HCT116 (cell line): Measurements from ENCODE around the gene NEDD4L. TPM values are rescaled to one million over a fixed set of nuclear protein-coding genes. Genes with fewer than 3 reads are reported as not detected.

Source experiments
- ATAC-seq: fragments of 200-7000 bp; cut with Tn5 transposase; 2 replicates; pipeline ENCODE4 v1.9.1; 2020; ENCODE audit warnings: mild to moderate bottlenecking, moderate library complexity
- BruUV-seq: library from RNA; stranded (reverse); fragments of 400-500 nt; replicated peaks from 2 replicates; lab custom pipeline; 2021; lab: Mats Ljungman, UMichigan
- CTCF ChIA-PET: fragments of 300-600 bp; sonication (Branson Sonifier 250); formaldehyde crosslinking; loops from one replicate; lab custom pipeline; 2021; ENCODE audit warnings: antibody characterized with exemption; lab: Charles Lee
- POLR2A ChIA-PET: fragments of 300-600, 350-600 bp; sonication (Branson Sonifier 250); formaldehyde crosslinking; loops from one replicate; lab custom pipeline; 2021; ENCODE audit warnings: antibody characterized with exemption; lab: Charles Lee
- RAD21 ChIA-PET, 2 experiments: fragments of 300-600 bp; sonication (Branson Sonifier 250); formaldehyde crosslinking; loops; one replicate each; lab custom pipeline; 2023; ENCODE audit warnings: low total read pairs in 2 of 2; ENCODE audit not compliant: uncharacterized antibody in 2 of 2, unreplicated experiment in 2 of 2, low non-redundant PET in 1 of 2; lab: Charles Lee
- DNase-seq: peaks from one replicate; pipeline ENCODE4 v3.0.0-alpha.2; 2010; ENCODE audit warnings: low read depth, low spot score
- H2AFZ ChIP-seq: fragments of 200-600 bp; shearing (Covaris generic), sonication (generic); 2 replicates; pipeline ENCODE4 v1.6.1; 2017; ENCODE audit warnings: low read depth, mixed run types, mixed read lengths, antibody characterized with exemption, low read length; ENCODE audit not compliant: poor library complexity, severe bottlenecking
- H3K27ac ChIP-seq: 2 replicates; pipeline ENCODE4 v1.5.1; 2012; ENCODE audit warnings: low read depth, low read length
- H3K27me3 ChIP-seq: fragments of 200-600 bp; sonication (generic); 2 replicates; pipeline ENCODE4 v1.6.1; 2016; ENCODE audit warnings: mixed run types, low read length, mixed read lengths; ENCODE audit not compliant: insufficient read depth
- H3K36me3 ChIP-seq, 2 experiments: fragments of 200-500 bp in 1 of 2; fragments of 200-600 bp in 1 of 2; sonication (Bioruptor generic) in 1 of 2; sonication (generic) in 1 of 2; 2 replicates each; pipeline versions ENCODE4 v1.5.1 to v1.6.1; 2014 to 2016; ENCODE audit warnings: low read length in 2 of 2, inconsistent platforms in 1 of 2, mixed read lengths in 1 of 2, mixed run types in 1 of 2; ENCODE audit not compliant: insufficient read depth in 2 of 2, control insufficient read depth in 1 of 2
- H3K4me1 ChIP-seq, 2 experiments: fragments of 200-600 bp in 1 of 2; sonication (generic) in 1 of 2; 2 replicates each; pipeline versions ENCODE4 v1.5.1 to v1.6.1; 2012 to 2017; ENCODE audit warnings: low read length in 2 of 2, inconsistent platforms in 1 of 2, mild to moderate bottlenecking in 1 of 2, mixed read lengths in 1 of 2, mixed run types in 1 of 2, moderate library complexity in 1 of 2; ENCODE audit not compliant: insufficient read depth in 2 of 2, control insufficient read depth in 1 of 2
- H3K4me2 ChIP-seq: fragments of 200-600 bp; sonication (generic); 2 replicates; pipeline ENCODE4 v1.6.1; 2017; ENCODE audit warnings: mixed run types, low read length, mixed read lengths
- H3K4me3 ChIP-seq, 2 experiments: fragments of 200-600 bp in 1 of 2; sonication (generic) in 1 of 2; replicated peaks in 1 of 2; 2 replicates each; pipeline ENCODE4 v1.5.1; 2011 to 2016; ENCODE audit warnings: low read length in 2 of 2, control low read depth in 1 of 2, low read depth in 1 of 2, mild to moderate bottlenecking in 1 of 2, mixed read lengths in 1 of 2, mixed run types in 1 of 2
- H3K79me2 ChIP-seq: fragments of 200-600 bp; sonication (generic); 2 replicates; pipeline ENCODE4 v1.6.1; 2017; ENCODE audit warnings: mild to moderate bottlenecking, mixed run types, low read length, moderate library complexity, mixed read lengths; ENCODE audit not compliant: insufficient read depth
- H3K9ac ChIP-seq: fragments of 200-600 bp; sonication (generic); 2 replicates; pipeline ENCODE4 v1.6.1; 2016; ENCODE audit warnings: low read length, mixed read lengths
- H3K9me2 ChIP-seq: fragments of 200-600 bp; sonication (generic), shearing (Covaris generic); 2 replicates; pipeline ENCODE4 v1.6.1; 2017; ENCODE audit warnings: mixed run types, mild to moderate bottlenecking, moderate library complexity; ENCODE audit not compliant: insufficient read depth
- H3K9me3 ChIP-seq, 2 experiments: fragments of 200-500 bp in 1 of 2; fragments of 200-600 bp in 1 of 2; sonication (Bioruptor generic) in 1 of 2; sonication (generic) in 1 of 2; 2 replicates each; pipeline ENCODE4 v1.6.1; 2014 to 2017; ENCODE audit warnings: low read length in 2 of 2, mixed read lengths in 2 of 2, inconsistent platforms in 1 of 2, low read depth in 1 of 2, mild to moderate bottlenecking in 1 of 2, mixed run types in 1 of 2, moderate library complexity in 1 of 2; ENCODE audit not compliant: control insufficient read depth in 1 of 2, insufficient read depth in 1 of 2
- H4K20me1 ChIP-seq: fragments of 200-600 bp; sonication (generic), shearing (Covaris generic); 2 replicates; pipeline ENCODE4 v1.6.1; 2017; ENCODE audit warnings: mixed run types, mild to moderate bottlenecking, moderate library complexity; ENCODE audit not compliant: insufficient read depth
- ATF3 ChIP-seq: IDR thresholded peaks from 2 replicates; pipeline ENCODE4 v1.6.1; 2012
- CEBPB ChIP-seq: IDR thresholded peaks from 2 replicates; pipeline ENCODE4 v1.6.1; 2012; ENCODE audit warnings: low read depth
- CTCF ChIP-seq, 3 experiments: fragments of 200-600 bp in 1 of 3; sonication (generic) in 1 of 3; IDR thresholded peaks in 2 of 3; conservative IDR thresholded peaks in 1 of 3; 2 replicates each; pipeline ENCODE4 v1.5.1; 2012 to 2017; ENCODE audit warnings: low read depth in 2 of 3, low read length in 2 of 3, antibody characterized with exemption in 1 of 3, borderline replicate concordance in 1 of 3, control low read depth in 1 of 3, mild to moderate bottlenecking in 1 of 3, mixed read lengths in 1 of 3, mixed run types in 1 of 3, moderate library complexity in 1 of 3; ENCODE audit not compliant: insufficient read depth in 1 of 3
- EGR1 ChIP-seq: IDR thresholded peaks from 2 replicates; pipeline ENCODE4 v1.6.1; 2012; ENCODE audit warnings: low read depth
- ELF1 ChIP-seq: IDR thresholded peaks from 2 replicates; pipeline ENCODE4 v1.6.1; 2012; ENCODE audit warnings: low read depth, borderline replicate concordance
- EZH2 ChIP-seq: fragments of 200-600 bp; sonication (generic); IDR thresholded peaks from 2 replicates; pipeline ENCODE4 v1.6.1; 2017; ENCODE audit warnings: antibody characterized with exemption, mixed run types
- EZH2phosphoT487 ChIP-seq: fragments of 200-600 bp; IDR thresholded peaks from 2 replicates; pipeline ENCODE4 v1.6.1; 2018; ENCODE audit warnings: antibody characterized with exemption, borderline replicate concordance
- FOSL1 ChIP-seq: IDR thresholded peaks from 2 replicates; pipeline ENCODE4 v1.6.1; 2012; ENCODE audit warnings: low read depth
- JUND ChIP-seq: IDR thresholded peaks from 2 replicates; pipeline ENCODE4 v1.6.1; 2012
- POLR2A ChIP-seq: IDR thresholded peaks from 2 replicates; pipeline ENCODE4 v1.7.0; 2011; ENCODE audit warnings: borderline replicate concordance; ENCODE audit not compliant: insufficient read depth, insufficient read length; ENCODE audit errors: extremely low read depth
- RAD21 ChIP-seq: IDR thresholded peaks from 2 replicates; pipeline ENCODE4 v1.6.1; 2012; ENCODE audit warnings: low read depth, mild to moderate bottlenecking
- SIN3A ChIP-seq: IDR thresholded peaks from 2 replicates; pipeline ENCODE4 v1.6.1; 2012; ENCODE audit warnings: low read depth
- SP1 ChIP-seq: IDR thresholded peaks from 2 replicates; pipeline ENCODE4 v1.6.1; 2012; ENCODE audit warnings: low read depth
- SRF ChIP-seq: IDR thresholded peaks from 2 replicates; pipeline ENCODE4 v1.6.1; 2012; ENCODE audit warnings: low read depth
- TCF7L2 ChIP-seq: IDR thresholded peaks from 2 replicates; pipeline ENCODE4 v1.7.0; 2011; ENCODE audit warnings: borderline replicate concordance, inconsistent platforms; ENCODE audit not compliant: insufficient read depth, insufficient read length; ENCODE audit errors: extremely low read depth
- YY1 ChIP-seq: IDR thresholded peaks from 2 replicates; pipeline ENCODE4 v1.6.1; 2011; ENCODE audit warnings: low read length, low read depth, moderate library complexity, mild to moderate bottlenecking; ENCODE audit not compliant: insufficient replicate concordance; ENCODE audit errors: extremely low read depth
- ZBTB33 ChIP-seq: IDR thresholded peaks from 2 replicates; pipeline ENCODE4 v1.6.1; 2011; ENCODE audit warnings: mild to moderate bottlenecking, low read length, moderate library complexity; ENCODE audit not compliant: insufficient replicate concordance; ENCODE audit errors: extremely low read depth
- ZFX ChIP-seq: fragments of 450-650 bp; IDR thresholded peaks from 2 replicates; pipeline ENCODE4 v1.6.1; 2017
- ZNF274 ChIP-seq: fragments of 200-500 bp; sonication (Bioruptor generic); IDR thresholded peaks from 2 replicates; pipeline ENCODE4 v1.6.1; 2014; ENCODE audit warnings: mild to moderate bottlenecking, low read depth, low read length, inconsistent platforms
- intact Hi-C: fragments of 100-400 bp; cut with micrococcal nuclease; formaldehyde crosslinking; loops from 2 replicates; pipeline ENCODE4 v1.10.0; 2022
- total RNA-seq: library from RNA; stranded (reverse); gene quantifications from one replicate; pipeline ENCODE4 v1.2.1, GENCODE V29; 2021; ENCODE audit not compliant: unreplicated experiment

Gene NEDD4L
- total RNA-seq, 1 experiment from 2014 or later, result 41.5 TPM

- no peaks in the 10 kb centered on the region for H3K36me3 ChIP-seq
- H3K4me1 ChIP-seq, result peaks cover 0 to 2% of the 10 kb centered on the region in 2 experiments; a peak in 1 of 4 replicates
- CTCF ChIA-PET, result interaction anchor here (1.1 kb wide), 1 partner anchor 11 kb away, joined by 4 read pairs; no protein-coding TSS in a partner anchor
- no peak overlapping the region for H3K4me3 ChIP-seq
- H3K27ac ChIP-seq, result no peak overlapping the region
- no peaks in the 10 kb centered on the region for H3K9me2 ChIP-seq
- no peaks in the 10 kb centered on the region for H3K9me3 ChIP-seq
- no peak overlapping the region for H2AFZ ChIP-seq
- BruUV-seq, result no TSS peak
- no peak for ATAC-seq
- no peak overlapping the region for H3K4me2 ChIP-seq
- H3K27me3 ChIP-seq, result no peaks in the 10 kb centered on the region
- POLR2A ChIA-PET, result no interaction called here
- TF ChIP-seq RAD21, result no peak
- TF ChIP-seq SRF, result no peak
- no peak for TF ChIP-seq EZH2
- RAD21 ChIA-PET, result no interaction called here
- H3K79me2 ChIP-seq, result no peaks in the 10 kb centered on the region
- intact Hi-C loops, result no loop called here
- DNase-seq, result no peak
- no peak overlapping the region for H3K9ac ChIP-seq
- H4K20me1 ChIP-seq, result no peaks in the 10 kb centered on the region
Measured at GRCh38 chr18:58243401-58243800, 199.4 kb downstream of the NEDD4L start.

- no peak overlapping the region for H3K4me2 ChIP-seq
- no peaks in the 10 kb centered on the region for H3K4me1 ChIP-seq
- H3K79me2 ChIP-seq, result no peaks in the 10 kb centered on the region
- no peak overlapping the region for H3K4me3 ChIP-seq
- intact Hi-C loops, result no loop called here
- no peaks in the 10 kb centered on the region for H3K9me3 ChIP-seq
- CTCF ChIA-PET, result no interaction called here
- POLR2A ChIA-PET, result no interaction called here
- RAD21 ChIA-PET, result no interaction called here
- H3K9ac ChIP-seq, result no peak overlapping the region
- H3K27ac ChIP-seq, result no peak overlapping the region
- no peaks in the 10 kb centered on the region for H3K36me3 ChIP-seq
- no peak overlapping the region for H2AFZ ChIP-seq
- BruUV-seq, result no TSS peak
- ATAC-seq (no peak), DNase-seq (no peak)
- no peaks in the 10 kb centered on the region for H3K9me2 ChIP-seq
- no peaks in the 10 kb centered on the region for H3K27me3 ChIP-seq
- H4K20me1 ChIP-seq, result 0 out of 2 replicates have a peak, but pooled peaks cover 4% of the 10 kb centered on the region
- TF ChIP-seq TCF7L2 (no peak), ZFX (no peak), EZH2phosphoT487 (no peak), SIN3A (no peak), SRF (no peak), ELF1 (no peak), ATF3 (no peak), SP1 (no peak), POLR2A (no peak), ZBTB33 (no peak), CTCF (IDR thresholded peaks at IDR 0.05 in 2 of 3, conservative IDR thresholded peaks at IDR 0.05 in 1 of 3; ENCODE audit: borderline replicate concordance in 1 of 3, insufficient read depth in 1 of 3, low read depth in 2 of 3, low read length in 2 of 3) (no peak), FOSL1 (no peak), ZNF274 (no peak), JUND (no peak), YY1 (no peak), EGR1 (no peak), RAD21 (no peak), CEBPB (no peak)
Measured at GRCh38 chr18:58247363-58247834, 203.4 kb downstream of the NEDD4L start.
